HG02943 (cell line): ENCODE results near the gene HLA-DMB.
A peak's percentile ranks its signal among the peaks of the same experiment; 100 is the strongest.

ENCODE experiments used
- ATAC-seq: cut with Tn5 transposase; IDR thresholded peaks from one replicate; pipeline ENCODE4 v1.9.1; 2021; ENCODE audit warnings: mild to moderate bottlenecking, low read depth, moderate library complexity; ENCODE audit not compliant: unreplicated experiment

HLA-DMB gene

DNA sequence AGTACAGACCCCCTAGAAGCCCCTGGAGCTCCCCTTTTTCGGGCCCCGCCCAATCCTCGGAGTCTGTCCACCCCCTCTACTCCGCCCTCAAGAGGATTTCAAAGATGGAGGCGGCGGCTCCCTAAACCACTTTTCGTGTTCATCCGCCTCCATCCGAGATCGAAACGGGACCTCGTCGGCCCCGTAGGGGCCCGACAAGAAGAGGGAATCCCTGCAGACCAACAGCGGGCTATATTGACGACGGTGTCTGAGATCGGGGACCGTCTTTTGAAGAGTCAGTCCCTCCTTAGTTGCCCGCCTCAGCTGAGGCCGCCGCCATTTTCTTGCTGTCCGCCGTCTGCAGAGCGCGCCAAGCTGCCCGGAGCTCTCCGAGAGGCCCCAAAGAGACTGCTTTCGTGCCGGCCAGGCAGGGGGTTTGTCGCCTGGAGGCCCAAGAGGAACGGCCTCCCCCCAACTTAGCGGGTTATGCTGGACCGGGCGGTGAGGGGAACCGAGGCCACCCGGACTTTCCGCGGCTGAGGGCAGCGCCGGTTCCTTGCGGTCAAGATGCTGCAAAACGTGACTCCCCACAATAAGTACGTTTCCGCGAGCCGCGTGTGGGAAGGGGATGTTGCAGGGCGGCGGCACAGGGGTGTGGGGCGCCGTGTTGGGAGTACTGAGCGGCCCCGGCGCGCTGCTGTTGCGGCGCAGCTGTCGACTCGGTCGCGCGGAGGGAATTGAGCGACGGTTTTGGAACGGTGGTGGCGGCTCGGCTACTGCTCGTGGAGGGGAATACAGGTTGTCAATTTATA, 31.7 kb upstream of the HLA-DMB start:
- no peak for ATAC-seq

DNA sequence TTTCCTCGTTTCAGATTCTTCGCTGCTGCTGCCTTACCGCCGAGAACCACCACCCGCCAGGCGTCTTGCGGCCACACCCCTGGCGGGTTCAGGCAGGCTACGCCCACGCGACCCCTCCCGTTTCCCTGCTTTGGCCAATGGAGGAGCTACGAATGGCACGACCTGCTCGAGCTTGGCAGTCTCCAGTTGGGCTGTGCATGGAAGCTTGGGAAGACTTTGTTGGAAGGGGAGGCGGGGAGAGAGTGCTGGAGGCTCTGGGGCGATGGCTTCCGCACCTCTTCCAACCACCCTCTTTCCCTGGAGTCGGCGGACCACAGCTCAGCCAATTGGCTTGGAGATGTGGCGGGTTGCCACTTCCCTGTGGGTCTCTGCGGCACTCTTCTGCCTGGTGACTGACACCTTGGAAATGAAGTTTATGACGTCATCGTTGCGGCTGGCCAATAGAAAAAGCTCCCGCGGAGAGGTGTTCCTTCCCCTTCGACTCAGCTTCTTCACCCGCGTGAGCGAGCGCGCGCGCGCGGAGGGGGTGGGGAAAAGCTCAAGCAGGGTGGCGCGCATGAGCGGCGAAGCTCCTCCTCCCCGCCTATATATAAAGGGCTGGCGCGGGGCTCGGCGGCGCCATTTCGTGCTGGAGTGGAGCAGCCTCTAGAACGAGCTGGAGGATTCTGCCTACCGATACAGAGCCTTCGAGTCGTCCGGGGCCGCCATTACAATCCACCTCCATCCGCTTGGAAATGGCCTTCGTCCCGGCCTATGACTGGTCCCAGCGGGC, 30.9 kb upstream of the HLA-DMB start:
- peak; percentile 54 for ATAC-seq

DNA sequence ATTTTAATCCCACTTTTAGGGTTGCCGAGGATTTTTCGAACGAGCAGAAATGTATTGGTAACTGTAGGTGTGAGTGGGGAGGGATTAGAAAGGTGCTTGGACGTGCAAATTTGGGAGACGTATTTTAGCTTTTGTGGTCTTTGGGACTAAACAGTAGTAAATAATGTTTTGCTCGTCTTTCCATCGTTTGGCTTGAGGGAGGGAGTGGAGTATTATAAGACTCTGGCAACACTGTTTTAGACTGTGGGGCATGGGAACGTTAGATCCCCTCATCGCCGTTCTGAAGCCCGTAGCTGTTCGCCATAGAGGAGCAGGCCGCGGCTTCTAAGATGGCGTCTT, 30.4 kb upstream of the HLA-DMB start:
- ATAC-seq: no peak

DNA sequence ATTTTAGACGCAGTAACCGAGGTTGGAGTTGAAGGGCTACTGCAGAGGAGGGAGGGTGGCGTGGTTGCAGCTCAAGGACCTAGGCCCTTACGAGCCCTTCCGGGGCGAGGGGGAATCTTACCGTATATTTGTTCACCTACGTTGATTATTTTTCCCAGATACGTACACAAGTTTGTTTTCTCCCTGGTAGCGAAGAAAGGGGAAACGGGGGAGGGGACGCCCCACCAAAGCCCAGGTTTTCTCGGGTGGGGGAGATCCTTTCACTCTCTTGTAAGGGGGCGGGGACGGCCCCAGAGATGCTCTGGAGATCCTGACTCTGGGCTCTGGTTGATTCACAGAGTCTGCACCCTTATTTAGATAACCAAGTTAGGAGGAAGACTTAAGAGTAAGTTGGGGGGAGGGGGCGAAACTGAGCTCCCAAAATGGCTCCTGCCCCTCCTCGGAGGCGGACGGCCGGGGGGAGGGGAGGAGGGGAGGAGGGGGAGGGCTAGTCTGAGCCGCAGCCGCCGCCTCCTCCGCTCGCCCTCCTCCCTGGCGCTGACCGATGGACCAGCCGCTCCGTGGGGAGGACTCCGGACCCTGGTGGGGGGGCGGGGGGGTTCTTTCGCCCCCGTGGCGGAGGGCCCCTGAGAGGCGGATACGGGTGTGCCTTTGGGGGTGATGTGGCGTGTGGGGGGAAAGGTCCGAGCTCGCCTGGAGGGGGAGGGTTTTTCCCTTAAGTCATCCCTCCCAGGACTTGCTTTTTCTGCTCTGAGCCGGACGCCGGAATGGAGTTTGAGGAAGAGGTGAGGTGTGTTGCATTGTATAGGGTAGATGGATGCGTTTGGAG, 29.8 kb upstream of the HLA-DMB start:
- ATAC-seq: no peak

DNA sequence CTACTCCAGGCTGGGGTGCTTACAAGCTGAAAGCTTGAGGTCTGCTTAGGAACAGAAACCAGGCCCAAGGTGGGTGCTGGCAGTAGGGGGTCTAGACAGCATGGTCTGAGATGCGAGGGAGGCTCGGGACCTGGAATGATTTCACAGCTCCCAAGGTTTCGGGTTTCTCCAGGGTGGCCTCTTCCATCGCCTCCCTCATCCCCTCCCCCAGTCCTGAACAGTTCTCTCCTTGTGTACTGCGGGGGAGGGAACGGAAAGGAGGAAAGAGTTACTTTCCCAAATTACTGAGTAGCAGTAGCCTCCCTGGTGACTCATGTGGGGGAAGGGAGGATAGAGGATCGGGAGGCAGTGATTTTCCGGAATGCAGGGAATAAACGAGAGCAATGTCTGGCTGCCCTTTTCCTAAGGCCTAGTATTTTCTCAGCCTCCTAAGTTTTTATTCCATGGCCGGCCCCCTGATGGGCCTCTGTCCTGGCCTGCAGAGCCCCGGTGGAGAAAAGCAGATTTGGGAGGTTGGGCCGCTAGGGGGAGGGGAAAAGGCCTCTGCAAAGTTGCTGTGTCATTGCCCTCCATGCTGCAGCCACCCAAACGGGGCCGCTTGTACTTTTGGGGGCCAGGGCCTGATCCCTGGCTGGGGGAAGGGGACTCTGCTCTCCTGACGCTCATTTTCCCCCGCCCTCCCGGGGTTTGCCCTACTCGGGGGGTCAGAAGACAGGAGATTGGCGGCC, 29.0 kb upstream of the HLA-DMB start:
- no peak for ATAC-seq

DNA sequence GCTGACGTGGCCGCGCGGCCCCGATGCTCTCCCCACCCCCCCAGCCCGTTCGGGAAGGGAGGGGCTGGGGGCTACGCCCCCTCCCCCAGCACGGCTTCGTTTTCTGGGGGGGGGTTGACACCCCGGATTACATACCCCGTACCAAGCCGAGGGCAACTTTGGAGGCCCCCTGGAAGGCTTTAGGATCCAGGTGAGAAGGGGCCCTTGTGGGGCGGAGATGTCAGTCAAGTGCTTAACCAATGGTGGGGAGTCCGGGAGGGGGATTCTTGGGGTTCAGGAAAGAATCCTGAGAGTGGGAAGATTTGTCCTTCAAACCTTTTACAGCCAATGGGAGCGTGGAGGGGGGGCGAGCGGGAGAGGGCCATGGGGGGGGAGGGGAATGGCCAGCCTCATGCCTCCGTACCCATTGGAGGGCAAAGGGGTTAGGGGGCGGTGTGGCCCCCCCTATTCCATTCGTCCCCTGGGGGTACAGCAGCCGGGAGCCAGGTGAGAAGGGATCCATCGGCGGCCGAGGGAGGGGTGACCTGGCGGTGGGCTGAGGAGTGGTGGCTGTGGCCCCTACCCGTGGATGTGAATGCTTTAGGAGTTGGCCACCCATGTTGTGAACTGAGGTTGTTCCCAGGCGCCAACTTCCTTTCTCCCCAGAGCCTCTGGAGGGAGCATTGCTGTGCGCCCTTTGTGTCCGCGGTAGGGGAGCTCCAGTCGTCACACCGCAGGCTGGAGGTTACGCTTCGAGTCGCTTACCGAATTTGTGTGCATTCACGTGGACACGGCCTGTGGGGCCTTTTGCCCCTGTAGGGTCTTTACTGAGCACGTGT, 28.2 kb upstream of the HLA-DMB start:
- ATAC-seq: no peak

DNA sequence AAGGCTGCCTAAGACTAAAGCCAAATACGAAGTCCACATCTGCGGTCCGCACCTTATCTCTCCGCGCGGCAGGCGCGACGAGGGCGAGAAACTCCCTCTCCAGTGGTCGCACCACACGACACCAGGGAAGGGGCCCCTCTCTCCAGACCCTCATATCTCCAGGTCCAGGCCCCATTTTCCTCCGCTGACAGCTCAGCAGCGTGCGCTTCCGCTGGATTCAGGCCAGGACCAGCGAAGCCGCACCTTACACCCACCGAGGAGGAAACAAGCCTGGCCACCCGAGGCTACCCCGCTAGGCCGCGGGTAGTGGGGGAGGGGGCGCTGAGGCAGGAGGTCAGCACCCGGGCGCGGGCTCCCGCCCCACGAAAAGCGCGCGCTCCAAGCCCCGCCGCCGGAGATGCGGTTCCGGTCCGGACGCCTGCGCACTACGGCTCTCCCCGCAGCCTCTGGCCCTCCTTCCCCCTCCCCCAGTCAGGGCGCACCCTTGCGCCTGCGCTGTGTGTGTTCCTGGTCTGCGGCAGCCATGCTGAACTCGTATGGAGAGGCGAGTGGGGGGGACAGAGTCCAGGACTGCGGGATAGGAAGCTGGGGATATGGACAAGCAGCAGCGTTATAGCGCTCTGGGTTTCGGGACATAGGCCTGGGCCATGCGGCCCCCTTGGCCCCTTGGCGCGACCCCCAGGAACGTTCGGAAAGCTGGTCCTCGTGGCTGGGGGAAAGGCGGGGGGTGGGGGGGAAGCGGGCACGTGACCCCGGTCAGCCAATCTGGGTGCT, 27.5 kb upstream of the HLA-DMB start, which contains the start of gene BRD2:
Gene BRD2, plus strand, starts transcription at position 502 of the 774 bp plus-strand sequence. CDS start 4,305 bp downstream, outside the sequence.
- ATAC-seq: peak; percentile 23

DNA sequence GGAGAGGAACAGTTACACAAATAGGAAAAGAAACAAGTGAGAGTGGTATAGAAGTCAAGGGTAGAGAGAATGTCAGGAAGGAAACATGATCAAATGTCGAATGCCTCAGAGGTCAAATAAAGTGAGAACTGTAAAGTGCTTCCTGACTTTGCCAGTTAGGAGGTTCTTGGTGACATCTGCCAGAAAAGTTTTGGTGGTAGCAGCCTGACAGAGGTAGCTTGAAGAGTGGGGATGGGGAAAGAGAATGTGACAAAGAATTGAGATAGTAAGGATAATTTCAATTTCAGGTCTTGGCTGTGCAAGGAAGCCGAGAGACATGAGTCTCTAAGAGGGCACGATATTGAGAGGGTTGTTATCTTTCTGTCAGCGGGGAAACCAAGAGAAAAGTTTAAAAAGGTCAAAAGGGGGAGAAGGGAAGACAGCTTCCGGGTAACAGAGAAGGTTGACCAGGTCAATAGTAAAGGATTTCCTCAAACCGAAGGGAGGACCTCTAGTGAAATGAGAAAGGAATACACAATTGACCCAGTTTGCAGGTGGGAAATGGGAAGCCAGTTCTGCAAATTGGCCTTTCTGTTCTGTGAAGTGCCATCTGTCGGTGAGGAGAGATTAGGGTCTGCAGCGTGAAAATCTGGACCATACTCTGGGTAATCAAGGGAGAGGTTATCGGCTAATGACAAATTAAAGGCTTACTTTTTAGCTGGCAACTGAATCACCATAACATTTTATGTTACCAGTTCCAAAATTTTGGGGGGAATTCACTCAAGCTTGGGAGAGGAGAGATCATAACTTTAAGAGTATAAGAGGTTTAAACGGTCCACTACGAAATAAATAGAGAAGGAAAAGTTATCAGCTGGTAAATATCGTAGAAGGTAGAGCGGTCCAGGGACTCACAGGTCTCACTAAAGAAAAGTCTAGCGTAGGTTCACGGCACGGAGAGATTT, 26.6 kb upstream of the HLA-DMB start:
- ATAC-seq: no peak

DNA sequence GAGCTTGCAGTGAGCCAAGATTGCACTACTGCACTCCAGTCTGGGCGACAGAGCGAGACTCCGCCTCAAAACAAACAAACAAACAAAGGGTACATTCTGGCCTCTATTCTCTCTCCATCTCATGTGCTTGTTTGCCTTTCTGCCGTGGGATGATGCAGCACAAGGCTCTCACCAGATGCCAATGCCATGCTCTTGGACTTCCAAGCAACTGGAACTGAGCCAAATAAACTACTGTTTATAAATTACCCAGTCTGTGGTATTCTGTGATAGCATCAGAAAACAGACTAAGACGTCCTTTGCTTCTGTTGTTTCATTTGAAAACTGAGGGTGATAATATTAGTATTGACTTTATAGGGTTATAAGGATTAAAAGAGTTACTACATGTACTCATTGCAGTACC, 23.9 kb upstream of the HLA-DMB start:
- no peak for ATAC-seq

DNA sequence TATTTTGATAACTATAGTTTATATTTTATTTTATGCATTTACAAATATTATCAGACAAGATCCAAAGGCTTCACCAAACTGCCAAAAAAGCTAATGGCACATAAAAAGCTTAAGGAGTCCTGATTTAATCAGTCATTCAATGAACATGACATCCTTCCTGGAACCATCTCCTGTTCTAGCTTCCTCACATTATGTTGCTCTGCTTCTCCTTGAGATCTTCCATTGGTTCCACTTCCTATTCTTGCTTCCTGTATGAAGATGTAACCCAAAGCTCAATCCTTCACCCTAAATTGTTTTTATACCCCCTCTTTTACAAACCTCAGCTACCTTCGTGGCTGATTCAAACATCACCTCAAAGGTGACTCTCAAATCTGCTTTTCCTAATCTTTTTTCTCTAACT, 23.0 kb upstream of the HLA-DMB start:
- ATAC-seq: no peak

DNA sequence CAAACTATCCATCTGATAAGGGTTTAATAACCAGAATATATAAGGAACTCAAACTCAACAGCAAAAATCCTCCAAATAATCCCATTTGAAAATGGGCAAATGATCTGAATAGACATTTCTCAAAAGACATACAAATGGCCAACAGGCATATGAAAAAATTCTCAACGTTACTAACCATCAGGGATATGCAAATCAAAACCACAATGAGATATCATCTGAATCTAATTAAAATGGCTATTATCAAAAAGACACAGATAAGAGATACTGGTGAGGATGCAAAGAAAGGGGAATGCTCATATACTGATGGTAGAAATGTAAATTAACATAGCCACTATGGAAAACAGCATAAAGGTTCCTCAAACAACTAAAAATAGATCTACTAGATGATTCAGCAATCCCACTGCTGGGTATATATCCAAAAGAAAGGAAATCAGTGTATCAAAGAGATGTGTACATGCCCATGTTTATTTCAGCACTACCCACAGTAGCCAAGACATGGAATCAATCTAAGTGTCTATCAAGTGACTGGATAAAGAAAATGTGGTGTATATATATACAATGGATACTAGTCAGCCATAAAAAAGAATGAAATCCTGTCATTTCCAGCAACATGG, 21.5 kb upstream of the HLA-DMB start:
- ATAC-seq: no peak

DNA sequence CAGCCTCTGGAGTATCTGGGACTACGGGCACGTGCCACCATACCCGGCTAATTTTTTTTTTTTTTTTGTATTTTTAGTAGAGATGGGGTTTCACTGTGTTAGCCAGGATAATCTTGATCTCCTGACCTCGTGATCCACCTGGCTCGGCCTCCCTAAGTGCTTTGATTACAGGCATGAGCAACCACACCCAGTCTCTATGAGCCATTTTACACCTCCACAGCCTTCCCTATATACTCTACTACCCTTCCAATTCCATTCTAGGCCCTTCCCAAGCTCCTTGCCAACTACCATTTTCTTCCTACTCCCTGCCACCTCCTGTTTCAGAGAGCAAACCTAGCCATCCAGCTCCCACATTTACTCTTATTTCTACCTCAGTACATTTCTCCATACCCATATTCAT, 19.7 kb upstream of the HLA-DMB start:
- ATAC-seq: no peak

DNA sequence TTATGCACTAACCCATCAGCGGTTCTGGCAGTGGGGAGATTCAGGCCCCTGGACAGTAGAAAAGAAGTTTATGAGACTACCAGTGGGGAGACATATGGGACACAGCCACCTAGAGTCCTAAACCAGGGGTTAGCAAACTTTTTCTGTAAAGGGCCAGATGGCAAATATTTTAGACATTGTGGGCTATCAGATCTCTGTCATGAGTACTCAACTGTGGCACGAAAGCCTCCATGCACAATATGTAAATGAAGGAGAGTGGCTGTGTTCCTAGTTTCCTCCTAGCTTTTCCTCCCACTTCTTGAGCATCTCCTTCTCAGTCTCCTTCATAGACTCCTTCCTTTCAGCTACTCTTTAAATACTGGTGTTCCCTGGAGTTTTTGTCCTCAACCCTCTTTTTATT, 15.3 kb upstream of the HLA-DMB start:
- no peak for ATAC-seq

DNA sequence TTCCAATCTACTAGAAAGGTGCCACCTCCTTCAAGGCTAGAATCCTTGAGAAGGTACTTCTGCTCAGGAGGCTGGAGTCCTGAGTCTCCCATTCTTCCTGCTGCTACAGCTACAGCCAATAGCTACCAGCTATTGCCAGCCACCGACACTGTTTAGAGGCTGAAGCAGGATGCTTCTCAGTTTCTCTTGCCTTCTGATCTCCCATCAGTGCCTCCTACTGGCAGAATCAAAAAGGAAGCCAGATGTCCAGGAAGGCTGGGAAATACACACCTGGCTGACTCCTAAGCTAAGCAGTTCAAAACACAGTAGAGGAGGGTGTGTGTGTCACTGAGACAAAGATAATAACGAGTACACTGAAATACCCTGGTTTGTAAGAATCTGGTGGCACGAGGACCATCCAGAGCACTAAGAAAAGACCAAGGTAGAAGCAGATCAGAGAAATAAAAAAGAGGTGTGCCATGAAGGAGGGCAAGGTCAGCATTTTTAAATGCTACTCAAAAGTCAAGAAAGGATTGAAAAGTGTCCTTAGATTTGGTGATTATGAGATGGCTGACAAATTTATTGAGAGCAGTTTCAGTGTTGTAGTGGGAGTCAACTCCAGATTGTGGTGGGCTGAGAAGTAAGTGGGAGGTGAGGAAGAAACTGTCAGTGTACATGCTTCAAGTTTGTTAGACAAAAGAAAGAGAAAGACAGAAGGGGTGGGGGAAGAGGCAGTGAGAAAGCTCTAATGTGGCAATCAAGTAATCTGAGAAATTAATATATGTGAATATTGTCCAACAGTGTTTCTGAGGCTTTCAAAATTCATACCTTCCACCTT, 14.4 kb upstream of the HLA-DMB start:
- ATAC-seq: no peak

DNA sequence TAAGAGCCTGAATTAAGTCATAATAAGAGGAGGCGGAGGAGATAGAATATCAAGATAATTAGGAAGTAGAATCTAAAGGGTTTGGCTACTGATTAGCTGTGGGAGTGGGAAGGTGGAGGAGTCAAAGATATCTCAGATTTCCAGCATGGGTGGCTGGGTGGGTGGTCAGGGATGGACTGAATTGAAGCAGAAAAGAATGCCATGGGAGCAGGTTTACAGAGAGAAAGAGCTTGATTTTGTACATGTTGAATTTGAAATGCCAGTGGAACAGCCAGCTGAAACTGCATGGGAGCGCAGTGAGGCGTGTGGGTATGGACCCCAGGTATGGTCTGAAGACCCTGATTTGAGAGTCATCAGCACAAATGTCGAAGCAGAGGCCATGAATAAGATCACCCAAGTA, 13.4 kb upstream of the HLA-DMB start:
- ATAC-seq: no peak

DNA sequence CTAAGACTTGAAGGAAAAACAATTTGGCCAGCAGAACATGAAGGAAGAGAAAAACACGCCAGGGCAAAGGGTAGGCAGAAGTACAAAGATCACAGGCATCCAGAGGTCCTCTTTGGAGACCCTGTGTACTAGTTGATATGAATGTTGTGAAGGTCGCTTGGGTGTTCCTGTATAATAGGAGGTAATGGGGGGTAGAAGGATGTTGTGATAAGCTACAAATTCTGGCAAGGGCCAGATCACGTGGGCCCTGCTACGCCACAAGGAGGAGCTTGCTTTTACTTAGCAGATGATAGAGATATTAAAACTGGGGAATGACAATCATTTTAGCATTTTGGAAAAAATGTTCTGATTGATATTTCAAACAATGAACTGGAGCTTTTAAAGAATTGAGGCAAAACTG, 12.9 kb upstream of the HLA-DMB start:
- no peak for ATAC-seq
